Transverse colon (tissue), 4 donors: ENCODE results near the gene TPSB2. TPM values are rescaled to one million over a fixed set of nuclear protein-coding genes. Genes with fewer than 3 reads are reported as not detected.

ENCODE experiments used
- DNase-seq: peaks from one replicate; pipeline ENCODE4 v3.0.0-alpha.2; 2019
- H3K27ac ChIP-seq, 4 donors: fragments of 200-600 bp; sonication (generic); 2 replicates each; pipeline ENCODE4 v1.5.1; 2016 to 2018; ENCODE audit warnings: inconsistent platforms in 4 of 4
- H3K27me3 ChIP-seq: fragments of 200-600 bp; sonication (generic); 2 replicates; pipeline ENCODE4 v1.5.1; 2017; ENCODE audit warnings: inconsistent platforms
- H3K36me3 ChIP-seq, 4 donors: fragments of 200-600 bp; sonication (generic); 2 replicates each; pipeline ENCODE4 v1.5.1; 2017 to 2019; ENCODE audit warnings: inconsistent platforms in 4 of 4
- H3K4me1 ChIP-seq, 4 donors: fragments of 200-600 bp; sonication (generic); 2 replicates each; pipeline ENCODE4 v1.5.1; 2017 to 2020; ENCODE audit warnings: inconsistent platforms in 4 of 4
- H3K4me3 ChIP-seq, 4 donors: fragments of 200-600 bp; sonication (generic); 1 replicate in 1 of 4; 2 replicates in 3 of 4; pipeline versions ENCODE4 v1.5.1 to v1.6.1; 2017 to 2019; ENCODE audit warnings: inconsistent platforms in 4 of 4
- H3K9me3 ChIP-seq, 2 donors: fragments of 200-600 bp; sonication (generic); 2 replicates each; pipeline ENCODE4 v1.5.1; 2017 to 2019; ENCODE audit warnings: inconsistent platforms in 2 of 2
- CTCF ChIP-seq, 5 experiments: fragments of 200-600 bp in 3 of 5; fragments of 450-650 bp in 2 of 5; sonication (generic) in 3 of 5; IDR thresholded peaks; 1 replicate in 2 of 5; 2 replicates in 3 of 5; pipeline ENCODE4 v1.5.1; 2016 to 2017; ENCODE audit warnings: antibody characterized with exemption in 5 of 5, inconsistent platforms in 3 of 5, mild to moderate bottlenecking in 2 of 5, moderate library complexity in 1 of 5
- EP300 ChIP-seq: sonication (generic); formaldehyde crosslinking; IDR thresholded peaks from one replicate; pipeline ENCODE4 v1.6.1; 2017; ENCODE audit warnings: antibody characterized with exemption, low read depth
- POLR2A ChIP-seq: fragments of 450-650 bp; IDR thresholded peaks from one replicate; pipeline ENCODE4 v1.6.1; 2016; ENCODE audit warnings: antibody characterized with exemption, mild to moderate bottlenecking, moderate library complexity
- POLR2AphosphoS5 ChIP-seq, 3 donors: sonication (generic); formaldehyde crosslinking; IDR thresholded peaks; one replicate each; pipeline ENCODE4 v1.6.1; 2016; ENCODE audit warnings: antibody characterized with exemption in 3 of 3
- WGBS, 2 donors: methylation state at CpG; one replicate each; pipeline ENCODE4 v1.1.5; 2018; ENCODE audit warnings: low coverage in 1 of 2; 5-methylcytosine and 5-hydroxymethylcytosine counted together
- in situ Hi-C, 4 donors: fragments of 200-750 bp; cut with MboI; loops; one replicate each; pipeline versions ENCODE4 v1.15.0 to v1.15.1; 2017; ENCODE audit warnings: low sequenced_read_pairs in 3 of 4, low pct_ligation_motif_present in 1 of 4, low pct_unique_long_range_greater_than_20kb in 1 of 4
- intact Hi-C: fragments of 100-400 bp; cut with DNase I; formaldehyde crosslinking; loops from one replicate; pipeline ENCODE4 v1.15.1; 2023; ENCODE audit warnings: low total_unique reads
- total RNA-seq, 4 donors: library from RNA; depleted of rRNA; stranded (reverse); fragments of >200 nt; gene quantifications; one replicate each; pipeline ENCODE4 v1.1.0, GENCODE V29; 2016

TPSB2 gene
- total RNA-seq, 4 donors from 2014 or later, result 12.5 to 35.2 (median 24.8) TPM

- Histone ChIP-seq H3K4me3 (no peak overlapping the region), H3K36me3 (no peaks in the 10 kb centered on the region), H3K27me3 (peaks cover 32% of the 10 kb centered on the region), H3K9me3 (no peaks in the 10 kb centered on the region), H3K4me1 (no peaks in the 10 kb centered on the region), H3K27ac (no peak overlapping the region)
- intact Hi-C loops, result no loop called here
- no peak for DNase-seq
- 70 to 75% methylated on average over 2 to 14 of the region's 19 CpGs for WGBS, 2 donors
- TF ChIP-seq POLR2A (no peak), CTCF (IDR thresholded peaks at IDR 0.05) (no peak), POLR2AphosphoS5 (IDR thresholded peaks at IDR 0.05) (no peak), EP300 (no peak)
- in situ Hi-C loops, result no loop called here
These were observed 35.8 kb upstream of the TPSB2 start for GRCh38 chr16:1265826-1266225.

GRCh38 chr16:1265090-1265630 lies 35.2 kb upstream of the TPSB2 start:
- in situ Hi-C loops (no loop called here), intact Hi-C loops (no loop called here)
- Histone ChIP-seq H3K27me3 (peaks cover 39% of the 10 kb centered on the region), H3K4me1 (no peaks in the 10 kb centered on the region), H3K36me3 (no peaks in the 10 kb centered on the region), H3K27ac (no peak overlapping the region), H3K9me3 (no peaks in the 10 kb centered on the region), H3K4me3 (no peak overlapping the region)
- TF ChIP-seq EP300 (no peak), POLR2AphosphoS5 (IDR thresholded peaks at IDR 0.05) (no peak), CTCF (IDR thresholded peaks at IDR 0.05) (no peak), POLR2A (no peak)
- 71% methylated on average over 9 of the region's 13 CpGs; no CpG with 5 or more reads in 1 of the 2 donors for WGBS, 2 donors
- DNase-seq, result no peak

- in situ Hi-C loops, result no loop called here
- Histone ChIP-seq H3K4me3 (no peak overlapping the region), H3K9me3 (no peaks in the 10 kb centered on the region), H3K36me3 (no peaks in the 10 kb centered on the region), H3K27me3 (peaks cover 41% of the 10 kb centered on the region), H3K4me1 (no peaks in the 10 kb centered on the region), H3K27ac (no peak overlapping the region)
- TF ChIP-seq EP300 (no peak), POLR2AphosphoS5 (IDR thresholded peaks at IDR 0.05) (no peak), CTCF (IDR thresholded peaks at IDR 0.05) (no peak), POLR2A (no peak)
- WGBS, 2 donors, result 80 to 89% methylated on average over 2 to 16 of the region's 16 CpGs
- DNase-seq, result no peak
- intact Hi-C loops, result no loop called here
These were observed 34.5 kb upstream of the TPSB2 start for GRCh38 chr16:1264345-1265089.

- Histone ChIP-seq H3K36me3 (no peaks in the 10 kb centered on the region), H3K27me3 (peaks cover 45% of the 10 kb centered on the region), H3K9me3 (no peaks in the 10 kb centered on the region), H3K27ac (no peak overlapping the region), H3K4me3 (no peak overlapping the region), H3K4me1 (peaks cover 0 to 4% (median 2%) of the 10 kb centered on the region in 4 donors)
- TF ChIP-seq CTCF (IDR thresholded peaks at IDR 0.05) (no peak), POLR2A (no peak), POLR2AphosphoS5 (IDR thresholded peaks at IDR 0.05) (no peak), EP300 (no peak)
- intact Hi-C loops (no loop called here), in situ Hi-C loops (no loop called here)
- WGBS, 2 donors, result 74% methylated on average over 8 of the region's 15 CpGs; no CpG with 5 or more reads in 1 of the 2 donors
- DNase-seq, result no peak
These were observed 33.8 kb upstream of the TPSB2 start for GRCh38 chr16:1263591-1264344.
